NB4 (cell line): Measurements from ENCODE around the gene RHBDD1.

Experiments used
- CTCF ChIP-seq: IDR thresholded peaks from one replicate; pipeline ENCODE4 v1.5.1; 2012; ENCODE audit warnings: low read depth, low read length
- MAX ChIP-seq: IDR thresholded peaks from 2 replicates; pipeline ENCODE4 v1.6.1; 2011; ENCODE audit warnings: low read depth, low read length

DNA sequence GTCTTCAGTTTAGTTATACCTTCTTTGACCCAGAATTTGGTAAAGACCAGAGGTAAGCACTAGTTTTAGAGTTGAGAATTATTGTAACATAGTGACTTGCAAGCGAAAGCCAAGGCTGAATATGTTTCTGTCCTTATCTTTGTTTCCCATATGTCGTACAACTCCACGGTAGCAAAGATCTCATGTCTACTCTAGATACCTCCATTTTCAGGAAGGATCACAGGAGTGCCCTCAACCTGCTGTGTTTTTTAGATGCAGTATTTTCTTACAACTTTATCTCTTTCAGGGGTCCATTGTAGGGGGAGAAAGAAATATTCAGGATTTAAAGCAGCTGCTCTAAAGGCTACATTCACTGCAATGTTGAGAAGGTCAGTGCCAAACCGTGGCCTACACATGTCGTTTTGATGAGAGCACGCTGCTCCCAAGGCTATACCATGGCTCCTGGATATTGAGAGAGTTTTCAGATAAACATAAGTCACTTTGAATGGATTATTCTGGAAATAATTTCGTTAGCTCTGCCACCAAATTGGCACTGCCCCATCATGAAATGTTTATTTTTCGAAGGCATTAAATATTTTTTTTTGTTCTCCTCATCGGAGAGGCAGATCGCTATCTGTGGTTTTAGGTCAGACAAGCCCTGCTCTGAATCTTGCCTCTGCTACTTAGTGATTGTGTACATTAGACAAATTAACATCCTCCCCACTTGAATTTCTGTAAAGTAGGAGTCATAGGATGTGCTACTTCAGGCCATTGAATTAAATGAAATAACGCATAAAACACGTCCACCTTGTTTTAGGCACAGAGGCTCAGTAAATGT, 2.1 kb downstream of the RHBDD1 start:
- TF ChIP-seq CTCF (no peak), MAX (no peak)
